Activated CD4-positive, alpha-beta T cell treated with anti-CD3 and anti-CD28 coated beads, Interleukin-2, Interleukin-4, amounts not matched to agents 100 ng/mL and 50 ng/mL, durations not matched to agents 16 hours and 8 hours (primary cell): ENCODE data around the gene CTU2.
"Not testable (repeated sequence)": the region's sequence is repeated elsewhere in the genome, so short reads cannot be mapped to it uniquely, and the experiment has no call there.

ENCODE experiments used
- DNase-seq: peaks from one replicate; pipeline ENCODE4 v3.0.0-alpha.2; 2020; ENCODE audit warnings: low spot score

Gene CTU2

GRCh38 chr16:88706229-88706964 is at the start of gene CTU2, which contains the start of gene RNF166:
Gene CTU2, plus strand, starts transcription at chr16:88706503. Its CDS starts 28 bp downstream, at chr16:88706531.
Gene RNF166, minus strand, starts transcription at chr16:88706408. Its CDS starts 83 bp downstream, at chr16:88706325.
- DNase-seq = peak; percentile 92

GRCh38 chr16:88657371-88657770 is 48.9 kb upstream of the CTU2 start:
- no peak for DNase-seq

GRCh38 chr16:88658714-88659113 is 47.6 kb upstream of the CTU2 start:
- no peak for DNase-seq

- no peak for DNase-seq
These were observed 47.1 kb upstream of the CTU2 start for GRCh38 chr16:88659160-88659559.

- DNase-seq = no peak
These were observed 44.8 kb upstream of the CTU2 start for GRCh38 chr16:88661468-88661867.

- no peak for DNase-seq
These were observed 44.0 kb upstream of the CTU2 start for GRCh38 chr16:88662222-88662842.

- DNase-seq = peak; percentile 98
These were observed 43.3 kb upstream of the CTU2 start, which contains the start of gene MVD for GRCh38 chr16:88662843-88663606. Gene MVD, minus strand, starts transcription at chr16:88663091. Its CDS starts 11 bp downstream, at chr16:88663080.

GRCh38 chr16:88665148-88665547 is 41.2 kb upstream of the CTU2 start:
- no peak for DNase-seq

GRCh38 chr16:88665570-88665969 is 40.7 kb upstream of the CTU2 start:
- DNase-seq = no peak

GRCh38 chr16:88667461-88667860 is 38.8 kb upstream of the CTU2 start:
- no peak for DNase-seq

GRCh38 chr16:88669493-88669892 is 36.8 kb upstream of the CTU2 start:
- not testable (repeated sequence) for DNase-seq

- no peak for DNase-seq
These were observed 36.3 kb upstream of the CTU2 start for GRCh38 chr16:88669980-88670379.

GRCh38 chr16:88671806-88672205 is 34.5 kb upstream of the CTU2 start:
- no peak for DNase-seq

- DNase-seq = no peak
These were observed 33.5 kb upstream of the CTU2 start for GRCh38 chr16:88672776-88673175.

- no peak for DNase-seq
These were observed 32.5 kb upstream of the CTU2 start for GRCh38 chr16:88673716-88674379.

GRCh38 chr16:88676502-88677242 is 29.6 kb upstream of the CTU2 start:
- no peak for DNase-seq

GRCh38 chr16:88677721-88678120 is 28.6 kb upstream of the CTU2 start:
- DNase-seq = no peak

GRCh38 chr16:88678224-88678979 is 27.9 kb upstream of the CTU2 start:
- DNase-seq = no peak

- no peak for DNase-seq
These were observed 25.7 kb upstream of the CTU2 start for GRCh38 chr16:88680554-88681083.

GRCh38 chr16:88681084-88681680 is 25.1 kb upstream of the CTU2 start:
- peak; percentile 66 for DNase-seq
